Stimulated activated CD4-positive, alpha-beta T cell treated with anti-CD3 and anti-CD28 coated beads, TNF-alpha, amount 100 ng/mL, for 48 hours (primary cell): Measurements from ENCODE around the gene RAB3IP.
"Not testable (repeated sequence)": the region's sequence is repeated elsewhere in the genome, so short reads cannot be mapped to it uniquely, and the experiment has no call there.

Source experiments
- DNase-seq, 3 donors: peaks; one replicate each; pipeline ENCODE4 v3.0.0-alpha.2; 2020; ENCODE audit warnings: low read depth in 3 of 3

Gene RAB3IP

GRCh38 chr12:69834576-69834975 lies 95.9 kb downstream of the RAB3IP start:
- no peak for DNase-seq

DNA sequence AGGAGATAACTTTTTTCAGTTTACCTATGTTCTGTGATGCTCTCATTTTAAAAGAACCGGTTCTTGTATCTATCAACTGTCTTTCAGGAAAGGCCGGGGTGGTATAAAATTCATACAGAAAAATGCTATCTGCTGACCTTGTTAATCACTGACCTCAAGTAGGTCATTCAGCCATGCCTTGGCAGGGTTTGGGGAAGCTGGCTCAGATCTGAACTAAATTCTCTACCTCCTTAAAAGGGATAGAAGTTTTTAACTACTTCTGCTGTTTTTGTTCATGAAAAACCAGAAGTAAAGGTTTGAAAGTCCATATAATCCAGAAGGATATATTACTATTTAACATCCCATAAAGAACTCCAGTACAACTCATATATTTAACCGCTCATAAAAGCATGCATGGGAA lies 96.4 kb downstream of the RAB3IP start:
- DNase-seq: no peak

- no peak for DNase-seq
These were observed 97.4 kb downstream of the RAB3IP start for GRCh38 chr12:69836015-69836414.

DNA sequence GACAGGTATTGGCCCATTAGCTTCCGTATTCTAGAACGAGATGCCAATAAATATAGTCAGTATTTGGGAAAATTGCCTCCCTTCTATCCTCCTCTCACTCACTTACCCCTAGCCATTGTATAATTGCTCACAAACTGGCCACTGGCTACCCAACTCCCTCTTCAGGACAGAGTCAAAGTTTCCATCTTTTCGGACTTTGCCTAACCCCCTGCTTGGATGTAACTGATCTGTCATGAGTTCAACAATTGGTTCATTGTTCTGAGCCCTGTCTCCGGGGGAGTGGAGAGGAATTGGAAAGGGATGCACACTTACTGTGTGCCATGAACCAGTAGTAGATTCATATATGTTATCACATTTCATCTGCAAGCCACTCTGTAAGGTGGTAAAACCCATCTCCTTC lies 98.5 kb downstream of the RAB3IP start:
- DNase-seq: no peak

- no peak for DNase-seq
These were observed 99.2 kb downstream of the RAB3IP start for GRCh38 chr12:69837657-69838415.

- no peak for DNase-seq
These were observed 102.1 kb downstream of the RAB3IP start for GRCh38 chr12:69840727-69841126.

DNA sequence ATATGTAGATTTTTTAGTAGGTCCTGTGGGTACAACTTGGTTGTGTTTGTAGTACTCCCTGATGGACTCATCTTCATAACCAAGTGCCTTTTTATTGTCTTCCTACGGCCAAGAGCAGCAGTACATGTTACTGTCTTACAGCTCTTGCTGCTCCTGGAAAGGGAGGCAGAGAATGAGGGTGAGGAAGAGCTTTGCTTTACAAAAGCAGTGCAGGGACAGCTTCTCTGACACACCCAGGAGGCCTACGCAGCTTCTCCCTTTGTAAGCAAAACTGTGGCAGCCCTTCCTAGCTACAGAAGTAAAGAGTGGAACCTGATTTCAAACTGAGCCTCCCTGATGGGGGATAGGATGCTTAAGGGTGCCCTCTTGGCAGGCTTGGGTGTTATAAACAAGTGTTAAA lies 104.9 kb downstream of the RAB3IP start:
- no peak for DNase-seq

DNA sequence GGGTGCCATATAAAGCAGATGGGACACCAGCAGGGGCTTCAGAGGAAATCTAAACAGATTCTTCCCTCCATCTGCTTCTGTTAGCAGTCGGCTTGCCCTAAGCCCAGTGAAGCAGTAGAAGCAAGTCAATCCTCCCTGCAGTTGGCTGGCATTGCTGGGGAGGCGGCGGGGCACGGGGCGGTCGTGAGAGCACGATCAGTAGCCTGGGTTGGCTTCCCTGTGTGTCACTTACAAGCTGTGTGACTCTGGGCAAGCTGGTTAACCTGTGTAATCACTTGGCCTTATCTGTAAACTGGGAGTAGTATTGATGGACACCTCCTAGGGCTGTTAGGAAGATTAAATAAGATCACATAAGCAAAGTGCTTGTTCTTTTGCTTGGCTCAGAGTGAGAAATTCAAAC lies 105.8 kb downstream of the RAB3IP start:
- no peak for DNase-seq

DNA sequence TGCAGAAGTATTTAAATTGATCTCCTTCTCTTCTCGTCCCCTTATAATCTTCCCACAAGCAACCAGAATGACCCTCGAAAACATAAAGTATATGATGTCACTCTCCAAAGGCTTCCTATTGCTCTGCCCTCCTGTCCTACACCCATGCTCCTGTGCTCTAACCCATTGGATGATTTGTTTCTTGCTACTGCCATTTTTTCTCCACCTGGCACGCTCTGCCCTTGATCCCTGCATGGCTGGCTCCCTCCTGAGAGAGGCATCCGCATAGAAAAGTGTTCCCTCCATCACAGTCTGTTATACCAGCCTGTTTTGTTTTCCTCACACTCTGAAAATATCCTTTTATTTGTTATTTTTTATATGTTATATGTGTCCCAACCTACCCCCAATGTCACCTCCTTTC lies 106.2 kb downstream of the RAB3IP start:
- no peak for DNase-seq

DNA sequence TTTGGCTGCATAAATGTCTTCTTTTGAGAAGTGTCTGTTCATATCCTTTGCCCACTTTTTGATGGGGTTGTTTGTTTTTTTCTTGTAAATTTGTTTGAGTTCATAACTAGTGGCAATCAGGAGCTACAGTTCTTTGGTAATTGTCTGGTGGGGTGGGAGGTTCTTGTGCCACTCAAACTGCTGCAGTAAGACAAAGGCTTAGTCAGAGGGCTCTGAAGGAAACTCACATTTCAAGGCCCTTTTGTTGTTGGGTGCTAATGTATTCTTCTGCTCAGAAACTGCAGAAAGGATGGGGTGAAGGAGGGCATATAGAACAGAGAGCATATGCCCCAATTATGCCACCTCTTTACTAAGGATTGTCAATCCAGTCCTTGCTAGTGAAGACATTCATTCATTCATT lies 108.3 kb downstream of the RAB3IP start:
- DNase-seq: no peak

DNA sequence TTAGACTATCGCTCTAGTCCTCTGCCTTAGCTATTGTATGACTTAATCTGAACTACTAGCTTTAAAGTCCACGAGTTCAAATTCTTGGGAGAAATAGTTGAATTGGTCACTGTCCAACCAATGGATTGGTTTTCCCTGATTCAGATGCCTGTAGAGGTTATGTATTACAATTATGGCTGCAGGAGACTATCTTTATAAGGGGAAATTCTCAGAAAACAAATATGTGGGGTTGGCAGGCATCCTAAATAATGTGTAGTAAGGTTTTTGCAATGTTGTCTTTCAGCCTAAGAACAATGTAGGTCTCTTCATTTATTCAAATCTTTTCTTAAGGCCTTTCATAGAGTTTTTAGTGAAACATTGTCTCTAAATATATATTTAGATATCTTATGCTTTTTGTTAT lies 113.3 kb downstream of the RAB3IP start:
- DNase-seq: no peak

DNA sequence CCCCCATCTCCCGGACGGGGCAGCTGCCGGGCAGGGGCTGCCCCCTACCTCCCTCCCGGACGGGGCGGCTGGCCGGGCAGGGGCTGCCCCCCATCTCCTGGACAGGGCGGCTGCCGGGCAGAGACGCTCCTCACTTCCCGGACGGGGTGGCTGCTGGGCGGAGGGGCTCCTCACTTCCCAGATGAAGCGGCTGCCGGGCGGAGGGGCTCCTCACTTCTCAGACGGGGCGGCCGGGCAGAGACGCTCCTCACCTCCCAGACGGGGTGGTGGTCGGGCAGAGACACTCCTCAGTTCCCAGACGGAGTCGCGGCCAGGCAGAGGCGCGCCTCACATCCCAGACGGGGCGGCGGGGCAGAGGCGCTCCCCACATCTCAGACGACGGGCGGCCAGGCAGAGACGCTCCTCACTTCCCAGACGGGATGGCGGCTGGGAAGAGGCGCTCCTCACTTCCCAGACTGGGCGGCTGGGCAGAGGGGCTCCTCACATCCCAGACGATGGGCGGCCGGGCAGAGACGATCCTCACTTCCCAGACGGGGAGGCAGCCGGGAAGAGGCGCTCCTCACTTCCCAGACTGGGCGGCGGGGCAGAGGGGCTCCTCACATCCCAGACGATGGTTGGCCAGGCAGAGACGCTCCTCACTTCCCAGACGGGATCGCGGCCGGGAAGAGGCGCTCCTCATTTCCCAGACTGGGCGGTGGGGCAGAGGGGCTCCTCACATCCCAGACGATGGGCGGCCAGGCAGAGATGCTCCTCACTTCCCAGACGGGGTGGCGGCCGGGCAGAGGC lies 114.7 kb downstream of the RAB3IP start:
- DNase-seq: not testable (repeated sequence)

GRCh38 chr12:69866698-69867097 lies 128.0 kb downstream of the RAB3IP start:
- DNase-seq: no peak

- no peak for DNase-seq
These were observed 130.0 kb downstream of the RAB3IP start for GRCh38 chr12:69868695-69869094.

DNA sequence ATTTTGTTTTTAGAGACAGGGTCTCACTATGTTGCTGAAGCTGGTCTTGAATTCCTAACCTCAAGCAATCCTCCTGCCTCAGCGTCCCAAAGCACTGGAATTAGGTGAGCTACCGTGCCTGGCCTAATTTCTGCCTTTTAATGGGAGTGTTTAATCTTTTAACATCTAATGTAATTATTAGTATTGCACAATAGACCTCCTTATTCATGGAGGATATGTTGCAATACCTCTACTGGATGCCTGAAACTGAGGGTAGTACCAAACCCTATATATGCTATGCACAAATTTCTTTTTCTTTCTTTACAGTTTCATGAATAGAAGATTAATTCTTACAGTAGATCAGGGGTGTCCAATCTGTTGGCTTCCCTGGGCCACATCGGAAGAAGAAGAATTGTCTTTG lies 134.1 kb downstream of the RAB3IP start:
- no peak for DNase-seq
